A673 (cell line): Measurements from ENCODE around the gene NR2F1-AS1. TPM values are rescaled to one million over a fixed set of nuclear protein-coding genes. Genes with fewer than 3 reads are reported as not detected.

Experiments used
- BruUV-seq: library from RNA; stranded (reverse); fragments of 400-500 nt; replicated peaks from 2 replicates; lab custom pipeline; 2021; lab: Mats Ljungman, UMichigan
- CTCF ChIA-PET: fragments of 300-600 bp; sonication (Branson Sonifier 250); formaldehyde crosslinking; loops from one replicate; lab custom pipeline; 2022; ENCODE audit warnings: antibody characterized with exemption; lab: Charles Lee
- POLR2A ChIA-PET: fragments of 300-600 bp; sonication (Branson Sonifier 250); formaldehyde crosslinking; loops from one replicate; lab custom pipeline; 2022; ENCODE audit warnings: antibody characterized with exemption; ENCODE audit not compliant: low non-redundant PET; lab: Charles Lee
- DNase-seq: peaks from one replicate; pipeline ENCODE4 v3.0.0-alpha.2; 2015; ENCODE audit warnings: low spot score
- H3K27ac ChIP-seq: fragments of 200-600 bp; sonication (generic); 2 replicates; pipeline ENCODE4 v1.5.1; 2016; ENCODE audit warnings: mixed run types, low read depth, mild to moderate bottlenecking, mixed read lengths, antibody characterized with exemption, low read length; ENCODE audit not compliant: poor library complexity, severe bottlenecking
- H3K27me3 ChIP-seq: fragments of 200-600 bp; sonication (generic); replicated peaks from 2 replicates; pipeline ENCODE4 v1.6.1; 2017; ENCODE audit warnings: mixed run types, low read depth, mild to moderate bottlenecking, mixed read lengths, antibody characterized with exemption, low read length; ENCODE audit not compliant: insufficient read depth, poor library complexity
- H3K36me3 ChIP-seq: fragments of 200-600 bp; sonication (generic); 2 replicates; pipeline ENCODE4 v1.6.1; 2016; ENCODE audit warnings: mixed run types, mild to moderate bottlenecking, mixed read lengths, antibody characterized with exemption, low read length; ENCODE audit not compliant: insufficient read depth, poor library complexity, severe bottlenecking
- H3K4me1 ChIP-seq: fragments of 200-600 bp; sonication (generic); 2 replicates; pipeline ENCODE4 v1.6.1; 2017; ENCODE audit warnings: mixed run types, mild to moderate bottlenecking, mixed read lengths, antibody characterized with exemption, low read length; ENCODE audit not compliant: insufficient read depth, poor library complexity, severe bottlenecking
- H3K4me3 ChIP-seq: fragments of 200-600 bp; sonication (generic); 2 replicates; pipeline ENCODE4 v1.5.1; 2016; ENCODE audit warnings: low read depth, mixed run types, mild to moderate bottlenecking, mixed read lengths, low read length; ENCODE audit not compliant: poor library complexity, severe bottlenecking
- H3K9me3 ChIP-seq: fragments of 200-600 bp; sonication (generic); 2 replicates; pipeline ENCODE4 v1.6.1; 2016; ENCODE audit warnings: mixed run types, low read depth, mild to moderate bottlenecking, mixed read lengths, antibody characterized with exemption, low read length; ENCODE audit not compliant: poor library complexity, severe bottlenecking
- CTCF ChIP-seq: fragments of 300-800, 200-600 bp; sonication (generic); conservative IDR thresholded peaks from 2 replicates; pipeline ENCODE4 v1.5.1; 2017; ENCODE audit warnings: low read depth, mild to moderate bottlenecking, antibody characterized with exemption, low read length, moderate library complexity, mixed read lengths
- EZH2 ChIP-seq: fragments of 200-600 bp; sonication (generic); IDR thresholded peaks from 2 replicates; pipeline ENCODE4 v1.6.1; 2017; ENCODE audit warnings: borderline replicate concordance, low read depth, mild to moderate bottlenecking, mixed read lengths, antibody characterized with exemption, low read length; ENCODE audit not compliant: poor library complexity, severe bottlenecking
- intact Hi-C: fragments of 100-400 bp; cut with micrococcal nuclease; formaldehyde crosslinking; loops from one replicate; pipeline ENCODE4 v1.10.0; 2022; ENCODE audit not compliant: unreplicated experiment
- total RNA-seq: library from RNA; stranded (reverse); gene quantifications from 2 replicates; pipeline ENCODE4 v1.2.3, GENCODE V29; 2021

The NR2F1-AS1 gene
- total RNA-seq, 1 experiment from 2014 or later = 2.3 TPM

DNA sequence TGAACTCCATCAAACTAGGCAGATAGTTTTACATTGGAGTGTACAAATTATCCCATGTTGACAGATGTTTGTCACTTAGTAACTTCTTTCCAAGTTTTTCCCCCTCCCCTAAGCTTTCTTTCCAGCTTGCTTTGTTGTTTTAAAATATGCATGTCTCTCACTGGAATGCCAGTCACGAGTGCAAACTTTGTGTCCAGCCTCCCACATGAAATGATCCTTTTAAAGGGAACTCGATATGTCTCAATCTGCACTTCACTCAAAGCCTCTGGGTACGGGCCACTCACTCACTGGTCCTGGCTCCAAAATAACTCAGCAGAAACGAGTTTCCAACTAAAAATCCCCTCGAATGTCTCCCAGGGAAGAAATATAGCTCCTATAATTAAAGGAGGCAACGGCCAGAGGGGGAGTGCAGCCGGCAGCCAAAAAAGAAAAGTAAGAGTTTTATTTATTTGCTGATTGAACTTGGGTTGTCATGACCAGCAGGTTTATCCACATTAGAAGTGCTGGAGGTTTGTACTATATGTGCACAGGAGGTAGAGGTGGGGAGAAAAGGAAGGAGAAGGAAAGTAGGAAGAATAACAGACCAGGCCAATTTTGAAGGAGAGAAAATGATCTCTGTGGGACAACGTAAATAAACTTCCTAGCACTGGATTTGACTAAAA is 19.5 kb upstream of the NR2F1-AS1 start:
- no peaks in the 10 kb centered on the region for H3K4me1 ChIP-seq

DNA sequence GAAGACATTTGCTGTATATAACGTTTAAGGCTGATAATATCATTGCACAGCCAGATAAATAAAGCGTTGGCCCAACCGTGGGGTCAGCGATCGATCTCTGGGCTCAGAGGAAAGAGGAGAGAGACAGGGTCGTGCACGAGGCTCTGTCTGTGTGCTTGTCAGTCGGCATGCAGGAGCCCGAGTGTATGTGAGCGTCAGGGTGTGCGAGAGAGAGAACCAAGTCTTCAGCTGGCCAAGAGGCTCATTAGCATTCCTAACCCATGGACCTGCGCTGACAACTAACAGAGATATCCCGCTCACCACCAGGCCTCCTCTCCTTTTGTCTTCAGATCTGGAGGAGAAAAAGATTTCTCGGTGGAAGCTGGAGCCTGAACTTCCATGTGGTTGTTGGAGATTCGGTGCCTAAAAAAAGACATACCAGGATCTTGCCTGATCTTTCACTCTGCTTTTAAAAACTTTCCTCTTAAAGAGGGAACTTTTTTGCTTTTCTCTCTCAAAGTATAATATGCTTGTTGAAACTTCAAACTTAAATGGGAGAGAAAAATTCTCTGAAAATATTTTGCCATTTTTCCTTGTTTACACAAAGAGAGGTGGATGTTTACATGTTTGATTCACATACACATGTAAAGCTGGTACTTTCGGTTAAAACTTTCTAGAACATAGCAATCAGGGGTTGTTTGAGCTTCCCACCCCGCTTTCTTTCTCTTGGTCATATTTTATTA is 18.5 kb upstream of the NR2F1-AS1 start:
- BruUV-seq = no TSS peak
- H3K27me3 ChIP-seq = peaks cover 17% of the 10 kb centered on the region
- POLR2A ChIA-PET = no interaction called here
- no peaks in the 10 kb centered on the region for H3K9me3 ChIP-seq
- no peak overlapping the region for H3K27ac ChIP-seq
- H3K36me3 ChIP-seq = no peaks in the 10 kb centered on the region
- H3K4me3 ChIP-seq = no peak overlapping the region
- TF ChIP-seq CTCF = no peak
- no peak for TF ChIP-seq EZH2
- intact Hi-C loops = no loop called here
- H3K4me1 ChIP-seq = no peaks in the 10 kb centered on the region
- CTCF ChIA-PET = interaction anchor here (0.6 kb wide), 1 partner anchor 35 kb away, joined by 3 read pairs; no protein-coding TSS in a partner anchor
- DNase-seq = no peak

More for the DNA sequence above, 19.5 kb upstream of the NR2F1-AS1 start:
- Histone ChIP-seq H3K27ac (no peak overlapping the region), H3K9me3 (no peaks in the 10 kb centered on the region), H3K27me3 (peaks cover 27% of the 10 kb centered on the region), H3K4me3 (no peak overlapping the region), H3K36me3 (no peaks in the 10 kb centered on the region)
- CTCF ChIA-PET = no interaction called here
- no peak for TF ChIP-seq CTCF
- TF ChIP-seq EZH2 = no peak
- POLR2A ChIA-PET = no interaction called here
- BruUV-seq = no TSS peak
- intact Hi-C loops = no loop called here
- DNase-seq = no peak

GRCh38 chr5:93599001-93599379 is 18.0 kb upstream of the NR2F1-AS1 start:
- Histone ChIP-seq H3K36me3 (no peaks in the 10 kb centered on the region), H3K4me3 (no peak overlapping the region), H3K27me3 (peaks cover 11% of the 10 kb centered on the region), H3K27ac (no peak overlapping the region), H3K4me1 (no peaks in the 10 kb centered on the region), H3K9me3 (no peaks in the 10 kb centered on the region)
- intact Hi-C loops = no loop called here
- no TSS peak for BruUV-seq
- TF ChIP-seq CTCF = no peak
- no peak for TF ChIP-seq EZH2
- no peak for DNase-seq
- ChIA-PET CTCF (interaction anchor here (0.6 kb wide), 1 partner anchor 36 kb away, joined by 3 read pairs; no protein-coding TSS in a partner anchor), POLR2A (no interaction called here)
